ENCODE results near the gene SIDT2. TPM values are rescaled to one million over a fixed set of nuclear protein-coding genes. Genes with fewer than 3 reads are reported as not detected.

The SIDT2 gene
- total RNA-seq, 4 donors from 2014 or later, result 38.4 to 49.4 (median 40.7) TPM

DNA sequence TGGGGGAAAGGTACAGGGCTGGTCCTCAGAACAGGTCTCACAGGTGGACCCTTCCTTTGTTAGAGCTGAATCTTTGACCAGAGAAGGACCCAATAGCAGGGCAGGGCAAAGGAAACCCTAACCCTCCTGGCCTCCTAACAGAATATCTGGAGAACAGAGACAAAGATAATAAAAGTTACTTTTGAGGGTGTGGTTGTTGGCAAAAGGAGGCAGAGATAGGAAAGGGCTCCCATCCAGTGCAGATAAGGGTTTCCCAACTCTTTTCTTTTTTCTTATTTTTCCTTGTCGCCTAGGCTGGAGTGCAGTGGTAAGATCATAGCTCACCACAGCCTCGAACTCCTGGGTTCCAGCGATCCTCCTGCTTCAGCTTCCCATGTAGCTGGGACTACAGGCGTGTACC, 41.5 kb downstream of the SIDT2 start:
- intact Hi-C loops (cut with DNase I; ENCODE audit: low total_unique reads), result loop anchor here (5.0 kb wide), 1 partner anchor 1967 kb away; the partner anchor contains the start of gene NHERF4
- no peak for TF ChIP-seq POLR2A (IDR thresholded peaks at IDR 0.05)
- TF ChIP-seq, protein P1, sequence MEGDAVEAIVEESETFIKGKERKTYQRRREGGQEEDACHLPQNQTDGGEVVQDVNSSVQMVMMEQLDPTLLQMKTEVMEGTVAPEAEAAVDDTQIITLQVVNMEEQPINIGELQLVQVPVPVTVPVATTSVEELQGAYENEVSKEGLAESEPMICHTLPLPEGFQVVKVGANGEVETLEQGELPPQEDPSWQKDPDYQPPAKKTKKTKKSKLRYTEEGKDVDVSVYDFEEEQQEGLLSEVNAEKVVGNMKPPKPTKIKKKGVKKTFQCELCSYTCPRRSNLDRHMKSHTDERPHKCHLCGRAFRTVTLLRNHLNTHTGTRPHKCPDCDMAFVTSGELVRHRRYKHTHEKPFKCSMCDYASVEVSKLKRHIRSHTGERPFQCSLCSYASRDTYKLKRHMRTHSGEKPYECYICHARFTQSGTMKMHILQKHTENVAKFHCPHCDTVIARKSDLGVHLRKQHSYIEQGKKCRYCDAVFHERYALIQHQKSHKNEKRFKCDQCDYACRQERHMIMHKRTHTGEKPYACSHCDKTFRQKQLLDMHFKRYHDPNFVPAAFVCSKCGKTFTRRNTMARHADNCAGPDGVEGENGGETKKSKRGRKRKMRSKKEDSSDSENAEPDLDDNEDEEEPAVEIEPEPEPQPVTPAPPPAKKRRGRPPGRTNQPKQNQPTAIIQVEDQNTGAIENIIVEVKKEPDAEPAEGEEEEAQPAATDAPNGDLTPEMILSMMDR (IDR thresholded peaks at IDR 0.05), result no peak
- WGBS, 2 donors, result 91 to 94% methylated on average over 4 of the region's 4 CpGs
- DNase-seq (ENCODE audit: low spot score in 2 of 2), result no peak
- H3K4me3 ChIP-seq (ENCODE audit: low read depth, poor library complexity, severe bottlenecking), result no peak overlapping the region

DNA sequence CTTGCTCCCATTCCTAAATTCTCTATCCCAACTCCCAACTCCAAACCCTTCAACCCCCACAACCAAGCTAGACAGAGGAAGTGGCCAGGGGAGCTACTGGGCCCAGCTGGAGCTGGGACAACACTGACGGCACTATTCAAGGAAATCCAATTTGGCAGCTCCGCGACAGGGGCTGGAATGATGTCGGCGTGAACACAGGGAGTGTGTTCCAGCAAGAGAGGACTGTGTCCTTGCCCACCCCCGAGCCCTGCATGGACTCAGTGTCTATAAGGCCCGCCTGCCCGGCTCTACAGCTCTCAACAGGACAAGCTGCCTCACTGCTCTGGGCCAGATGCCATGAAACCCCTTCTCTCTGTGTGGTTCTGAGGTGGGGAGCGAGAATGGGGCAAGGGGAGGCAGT, 42.0 kb downstream of the SIDT2 start:
- 34 to 36% methylated on average over 9 of the region's 9 CpGs for WGBS, 2 donors
- peak in 1 of 2 donors; percentile 86 for DNase-seq (ENCODE audit: low spot score in 2 of 2)
- intact Hi-C loops (cut with DNase I; ENCODE audit: low total_unique reads), result no loop called here
- no peak for TF ChIP-seq POLR2A (IDR thresholded peaks at IDR 0.05)
- TF ChIP-seq, protein P1 (IDR thresholded peaks at IDR 0.05), result no peak
- no peak overlapping the region for H3K4me3 ChIP-seq (ENCODE audit: low read depth, poor library complexity, severe bottlenecking)

DNA sequence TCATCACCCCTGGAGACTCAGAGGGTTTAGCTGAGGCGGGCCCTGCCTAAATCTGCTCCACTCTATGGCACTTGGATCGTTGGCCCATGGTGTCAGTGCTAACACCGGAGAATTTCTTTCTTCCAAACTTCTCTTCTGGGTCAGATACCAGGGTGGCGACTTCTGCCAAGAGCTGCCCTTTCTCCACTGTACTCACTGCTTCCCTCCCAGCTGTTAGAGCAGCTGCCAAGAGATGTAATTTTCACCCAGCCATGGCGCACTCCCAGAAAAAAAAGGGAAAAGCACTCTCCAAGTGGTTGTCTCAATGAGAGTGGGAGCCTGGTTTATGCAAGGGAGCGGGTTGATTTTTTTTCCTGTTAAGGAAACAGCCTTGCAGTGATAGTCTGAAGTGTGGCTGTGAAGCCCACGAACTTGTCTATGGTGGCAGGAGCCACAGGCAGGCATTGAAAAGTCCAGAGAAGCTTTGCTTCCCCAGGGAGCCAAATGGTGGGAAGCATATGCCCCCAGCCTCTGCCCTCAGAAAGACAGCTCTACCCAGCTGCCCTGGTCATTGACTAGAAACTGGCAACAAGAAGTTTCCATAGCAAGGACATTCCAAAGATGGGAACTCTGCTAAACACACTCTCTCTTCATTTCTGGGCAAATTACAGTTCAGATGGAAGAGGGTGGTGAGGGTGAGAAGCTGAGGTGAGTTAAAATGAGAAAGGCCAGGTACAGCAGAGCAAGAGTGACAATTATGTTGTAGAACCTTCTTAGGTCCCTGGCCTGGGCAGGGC, 42.6 kb downstream of the SIDT2 start:
- TF ChIP-seq POLR2A (IDR thresholded peaks at IDR 0.05), result no peak
- TF ChIP-seq, protein P1 (IDR thresholded peaks at IDR 0.05), result no peak
- DNase-seq (ENCODE audit: low spot score in 2 of 2), result peak in 1 of 2 donors; percentile 58
- H3K4me3 ChIP-seq (ENCODE audit: low read depth, poor library complexity, severe bottlenecking), result no peak overlapping the region
- WGBS, 2 donors, result 42 to 73% methylated on average over 7 of the region's 7 CpGs
- intact Hi-C loops (cut with DNase I; ENCODE audit: low total_unique reads), result no loop called here

DNA sequence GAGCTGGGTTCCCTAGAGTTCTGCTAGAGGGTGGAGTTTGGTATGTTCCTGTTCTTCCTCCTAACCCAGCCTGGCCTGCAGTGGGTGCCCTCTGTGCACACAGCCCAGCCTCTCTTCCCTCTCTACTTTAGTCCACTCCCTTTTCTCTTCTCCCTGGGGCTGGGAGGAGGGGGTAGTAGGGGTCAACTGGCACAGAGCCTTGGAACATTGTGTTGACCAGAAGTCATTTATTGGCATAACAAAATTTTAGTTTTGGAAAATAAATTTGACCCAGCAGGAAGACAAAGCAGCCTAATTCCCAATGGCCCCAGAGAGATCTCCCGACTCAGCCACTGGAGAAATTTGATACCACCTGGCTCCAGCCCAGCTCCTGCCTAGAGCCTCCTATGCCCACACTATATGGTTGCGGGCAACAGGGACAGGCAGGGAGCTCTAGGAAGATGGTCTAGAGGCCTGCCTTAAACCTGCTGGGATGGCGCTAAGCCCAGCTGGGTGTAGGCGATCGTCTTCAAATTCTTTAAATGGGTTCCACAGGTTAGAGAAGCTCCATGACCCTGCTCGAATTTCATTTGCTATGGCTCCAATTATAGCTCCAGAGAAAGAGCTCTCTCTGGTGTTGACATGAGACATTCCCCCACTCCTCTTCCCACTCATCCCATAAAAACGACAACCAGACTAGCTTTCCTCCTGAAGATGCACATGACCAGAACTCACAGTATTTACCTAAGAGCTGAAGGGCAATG, 43.4 kb downstream of the SIDT2 start:
- intact Hi-C loops (cut with DNase I; ENCODE audit: low total_unique reads), result no loop called here
- TF ChIP-seq POLR2A (IDR thresholded peaks at IDR 0.05), result no peak
- TF ChIP-seq, protein P1 (IDR thresholded peaks at IDR 0.05), result no peak

DNA sequence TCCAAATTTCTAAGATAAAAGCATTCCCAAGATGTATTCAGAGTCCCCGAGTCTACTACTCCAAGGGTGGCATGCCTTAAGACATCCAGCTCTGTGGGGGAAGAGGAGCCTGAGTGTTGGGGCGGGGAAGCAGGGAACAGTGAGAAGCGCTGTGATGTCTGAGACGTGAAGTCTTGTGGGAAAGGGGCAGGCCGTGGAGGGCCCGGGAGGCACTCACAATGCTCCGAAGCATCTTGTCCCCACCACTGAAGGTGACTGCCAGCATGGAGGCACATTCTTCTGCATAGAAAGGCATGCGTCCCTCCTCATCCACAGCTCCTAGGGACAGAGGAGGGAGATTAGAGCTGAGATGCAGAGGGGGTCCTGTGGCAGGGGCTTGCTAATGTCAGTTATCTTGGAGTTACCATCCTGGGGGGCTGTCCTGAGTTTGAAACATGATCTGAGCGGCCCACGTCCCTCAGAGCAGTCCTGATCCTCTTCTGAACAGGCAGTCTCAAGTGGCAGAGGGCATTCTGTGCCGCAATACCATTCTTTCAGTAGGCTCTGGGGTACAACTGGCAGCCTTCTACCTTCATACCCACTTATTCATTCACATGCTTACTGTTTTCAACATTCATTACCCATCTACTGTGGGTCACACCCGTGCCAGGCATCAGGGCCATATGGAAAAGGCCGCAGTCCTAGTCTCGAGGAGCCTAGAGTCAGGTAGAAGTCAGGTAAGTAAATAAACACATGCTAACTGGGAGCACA, 44.6 kb downstream of the SIDT2 start:
- no peak for TF ChIP-seq POLR2A (IDR thresholded peaks at IDR 0.05)
- TF ChIP-seq, protein P1 (IDR thresholded peaks at IDR 0.05), result no peak

More for the DNA sequence above, 43.4 kb downstream of the SIDT2 start:
- WGBS, 2 donors, result 58 to 60% methylated on average over 7 of the region's 7 CpGs
- no peak overlapping the region for H3K4me3 ChIP-seq (ENCODE audit: low read depth, poor library complexity, severe bottlenecking)
- peak in 1 of 2 donors; percentile 88 for DNase-seq (ENCODE audit: low spot score in 2 of 2)

More for the DNA sequence above, 44.6 kb downstream of the SIDT2 start:
- no peak overlapping the region for H3K4me3 ChIP-seq (ENCODE audit: low read depth, poor library complexity, severe bottlenecking)
- intact Hi-C loops (cut with DNase I; ENCODE audit: low total_unique reads), result no loop called here
- WGBS, 2 donors, result 91 to 92% methylated on average over 14 of the region's 14 CpGs
- peak in 1 of 2 donors; percentile 60 for DNase-seq (ENCODE audit: low spot score in 2 of 2)
